Suppressor macrophage treated with lipopolysaccharide for 4 hours (primary cell): ENCODE results near the gene CAV2.

Experiments
- DNase-seq: peaks from one replicate; pipeline ENCODE4 v3.0.0-alpha.2; 2020

The CAV2 gene

GRCh38 chr7:116496653-116497052 is 2.9 kb upstream of the CAV2 start:
- DNase-seq = no peak

DNA sequence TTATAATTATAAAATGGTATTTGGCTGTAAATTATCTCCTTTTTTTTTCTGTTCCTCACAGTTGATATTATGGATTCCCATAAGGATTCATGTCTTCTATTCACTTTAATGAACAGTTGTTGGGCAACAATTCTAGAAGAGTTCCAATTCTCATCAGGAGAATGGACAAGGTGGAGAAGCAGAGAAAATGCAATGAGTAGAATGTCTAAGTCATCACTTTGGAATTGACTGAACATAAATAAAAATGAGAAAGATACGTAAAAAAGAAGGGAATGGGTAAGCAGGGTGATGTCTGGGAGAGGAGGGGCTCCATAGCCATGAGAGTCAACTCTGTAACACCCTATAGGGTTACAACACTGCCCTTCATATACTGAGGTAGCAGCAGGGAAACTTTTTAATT is 1.8 kb upstream of the CAV2 start:
- DNase-seq = no peak

GRCh38 chr7:116500078-116500853 is 728 bp downstream of the CAV2 start:
- DNase-seq = no peak

GRCh38 chr7:116501425-116502167 is 2.1 kb downstream of the CAV2 start:
- no peak for DNase-seq

- no peak for DNase-seq
Observed at GRCh38 chr7:116502201-116503096, 2.9 kb downstream of the CAV2 start.

DNA sequence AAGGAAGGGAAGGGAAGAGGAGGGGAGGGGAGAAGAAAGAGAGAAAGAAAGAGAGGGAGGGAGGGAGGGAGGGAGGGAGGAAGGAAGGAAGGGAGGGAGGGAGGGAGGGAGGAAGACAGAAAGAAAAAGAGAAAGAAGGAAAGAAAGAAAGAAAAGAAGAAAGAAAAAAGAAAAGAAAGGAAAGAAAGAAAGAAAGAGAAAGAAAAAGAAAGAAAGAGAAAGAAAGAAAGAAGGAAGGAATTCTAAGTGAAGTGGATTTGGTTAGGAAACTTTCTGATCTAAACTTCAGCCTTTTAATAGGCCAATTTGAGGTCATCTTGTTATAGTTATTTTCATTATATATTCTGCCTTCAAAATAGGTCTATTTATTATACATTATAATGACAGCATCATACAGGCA is 4.3 kb downstream of the CAV2 start:
- DNase-seq = no peak

DNA sequence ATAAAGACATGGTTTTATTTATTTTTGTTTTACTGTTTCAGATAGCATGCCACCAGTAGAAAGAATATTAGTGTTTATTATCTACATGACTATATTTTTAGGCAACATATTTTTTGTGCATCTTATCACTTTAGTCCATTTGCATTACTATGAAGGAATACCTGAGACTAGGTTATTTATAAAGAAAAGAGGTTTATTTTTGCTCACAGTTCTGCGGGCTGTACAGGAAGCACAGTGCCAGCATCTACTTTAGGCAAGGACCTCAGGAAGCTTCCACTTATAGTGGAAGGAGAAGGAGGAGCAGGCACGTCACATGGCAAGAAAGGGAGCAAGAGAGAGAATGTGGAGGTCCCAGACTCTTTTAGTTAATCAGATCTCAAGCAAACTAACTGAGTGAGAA is 5.7 kb downstream of the CAV2 start:
- DNase-seq = no peak

GRCh38 chr7:116505823-116506222 is 6.3 kb downstream of the CAV2 start:
- DNase-seq = no peak

GRCh38 chr7:116509982-116510579 is 10.5 kb downstream of the CAV2 start:
- DNase-seq = no peak

GRCh38 chr7:116510795-116511194 is 11.3 kb downstream of the CAV2 start:
- no peak for DNase-seq

DNA sequence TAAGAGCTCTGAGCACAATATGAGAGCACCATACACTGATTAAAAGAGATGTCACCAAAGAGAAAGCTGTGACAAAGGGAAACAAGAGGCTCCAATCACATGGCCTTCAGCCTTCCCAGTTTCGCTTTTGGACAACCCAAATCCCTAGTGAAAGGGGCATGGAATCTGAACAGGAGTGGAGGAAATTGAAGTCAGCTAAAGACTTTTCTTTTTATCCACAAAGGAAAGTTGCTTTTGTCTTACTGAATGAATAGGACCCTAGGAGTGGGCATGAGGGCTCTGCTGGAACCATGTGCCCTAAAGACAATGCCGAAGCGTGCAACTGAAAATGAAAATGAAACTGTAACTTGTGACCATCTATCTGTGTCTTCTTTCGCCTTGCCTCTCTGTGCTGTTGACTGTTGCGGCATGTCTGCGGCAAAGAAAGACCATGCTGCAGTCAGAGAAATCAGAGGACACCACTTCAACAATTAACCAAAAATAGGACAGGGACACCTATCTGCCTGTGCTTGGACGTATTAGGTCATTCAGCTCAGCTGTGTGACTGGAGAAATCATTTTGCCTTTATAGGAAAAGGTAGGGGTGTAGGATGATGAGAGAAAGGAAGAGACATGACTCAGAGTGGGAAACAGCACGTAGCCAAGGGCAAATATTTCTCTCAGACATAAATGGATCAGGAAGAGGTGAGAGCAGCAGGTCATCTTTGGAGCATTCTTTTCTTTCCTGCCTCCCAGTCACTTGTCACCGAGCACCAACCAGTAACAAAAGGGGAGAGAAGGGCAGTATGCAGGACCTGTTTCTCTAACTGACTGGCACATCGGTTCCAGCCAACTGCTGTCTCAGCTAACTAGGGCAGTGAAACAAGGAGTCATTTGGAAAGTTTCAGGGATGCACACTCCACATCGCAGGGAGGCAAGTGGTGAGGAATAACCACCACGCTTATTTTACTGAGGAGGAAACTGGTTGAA is 12.3 kb downstream of the CAV2 start:
- peak; percentile 39 for DNase-seq

GRCh38 chr7:116512520-116513188 is 13.1 kb downstream of the CAV2 start:
- DNase-seq = no peak

- DNase-seq = no peak
Observed at GRCh38 chr7:116515584-116515983, 16.0 kb downstream of the CAV2 start.

DNA sequence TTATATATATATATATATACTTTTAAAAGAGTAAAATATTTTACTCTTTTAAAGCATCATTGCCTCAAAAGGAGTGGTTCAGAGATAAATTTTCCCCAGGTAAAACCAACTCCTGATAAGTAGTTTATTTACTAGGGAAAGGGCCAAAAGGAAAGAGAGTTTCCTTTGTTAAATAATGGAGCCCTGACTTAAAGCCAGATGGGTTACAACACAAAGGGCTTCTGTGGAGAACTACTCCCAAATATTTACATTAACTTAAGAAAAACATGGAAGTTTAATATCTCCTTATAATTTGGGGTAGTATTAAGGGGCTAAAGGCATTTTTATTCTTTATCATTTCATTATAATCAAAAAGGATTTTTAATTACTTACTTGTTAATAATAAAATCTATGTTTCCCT is 16.8 kb downstream of the CAV2 start:
- no peak for DNase-seq

DNA sequence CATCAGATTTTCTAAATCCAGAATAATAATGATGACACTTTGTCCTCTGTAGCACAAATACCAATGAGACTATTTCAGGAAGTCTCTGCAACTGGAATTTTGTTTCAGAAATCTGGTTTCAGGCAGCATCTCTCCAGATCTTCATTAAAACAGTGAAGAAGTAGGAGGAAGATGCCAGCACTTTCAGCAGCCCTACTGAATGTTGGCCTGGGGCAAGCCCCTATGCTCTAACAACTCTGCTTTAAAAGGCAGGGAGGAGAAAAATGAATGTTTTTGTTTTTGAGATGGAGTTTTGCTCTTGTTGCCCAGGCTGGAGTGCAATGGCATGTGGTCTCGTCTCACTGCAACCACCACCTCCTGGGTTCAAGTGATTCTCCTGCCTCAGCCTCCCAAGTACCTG is 18.1 kb downstream of the CAV2 start:
- DNase-seq = no peak

DNA sequence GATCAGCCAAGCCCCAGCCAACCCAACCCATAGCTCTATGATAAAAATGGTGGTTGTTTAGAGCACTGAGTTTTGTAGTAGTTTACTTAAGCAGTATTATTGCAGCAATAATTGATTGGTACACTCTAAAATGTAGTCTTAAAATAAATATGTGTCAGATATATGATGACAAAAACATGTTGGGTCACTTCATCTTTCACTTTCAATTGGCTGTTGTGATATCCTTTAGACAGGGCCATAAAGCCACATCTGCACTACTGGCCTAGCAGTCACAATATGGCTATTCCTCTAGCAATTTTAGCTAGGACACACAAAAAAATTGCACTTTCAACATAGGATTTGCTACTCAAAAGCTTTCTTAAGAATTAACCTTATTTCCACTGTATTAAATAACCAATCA is 19.4 kb downstream of the CAV2 start:
- DNase-seq = peak; percentile 29

- DNase-seq = no peak
Observed at GRCh38 chr7:116521046-116521664, 21.6 kb downstream of the CAV2 start.

GRCh38 chr7:116522247-116522646 is 22.7 kb downstream of the CAV2 start:
- no peak for DNase-seq

DNA sequence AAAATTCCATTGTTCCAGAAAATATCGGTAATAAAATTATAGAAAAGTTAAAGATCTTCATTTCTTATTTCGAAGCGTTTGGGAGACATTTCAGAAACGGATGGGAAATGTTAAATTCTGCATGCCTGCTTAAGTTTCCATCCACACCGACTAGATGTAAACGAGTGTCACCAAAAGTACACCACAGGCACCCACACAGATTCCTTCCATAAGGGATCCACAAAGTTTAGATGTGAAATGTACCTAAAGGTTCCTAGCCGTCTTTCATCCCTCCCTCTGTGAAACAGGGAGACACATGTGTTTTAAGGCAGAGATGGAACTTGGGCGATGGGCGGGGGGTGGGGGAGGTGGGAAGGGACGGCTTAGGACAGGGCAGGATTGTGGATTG is 24.7 kb downstream of the CAV2 start:
- no peak for DNase-seq

- DNase-seq = no peak
Observed at GRCh38 chr7:116524609-116525297, 25.2 kb downstream of the CAV2 start, which contains the start of gene CAV1. TSS of gene CAV1 (plus strand) at chr7:116525036. CDS start at chr7:116525063, 27 bp downstream.
